CD4-positive, alpha-beta T cell (primary cell): ENCODE data around the gene GALNT14. TPM values are rescaled to one million over a fixed set of nuclear protein-coding genes. Genes with fewer than 3 reads are reported as not detected.

Experiments used
- ATAC-seq: fragments of 200-7000 bp; cut with Tn5 transposase; one replicate; pipeline ENCODE4 v1.10.0; 2022; ENCODE audit warnings: mild to moderate bottlenecking; ENCODE audit not compliant: poor library complexity
- CTCF ChIA-PET: fragments of 350-600 bp; sonication (Branson Sonifier 250); formaldehyde crosslinking; loops from one replicate; lab custom pipeline; 2021; ENCODE audit warnings: antibody characterized with exemption, inconsistent platforms; lab: Charles Lee
- POLR2A ChIA-PET: fragments of 350-600 bp; sonication (Branson Sonifier 250); formaldehyde crosslinking; loops from one replicate; lab custom pipeline; 2021; ENCODE audit warnings: antibody characterized with exemption, inconsistent platforms; lab: Charles Lee
- DNase-seq, 14 experiments: peaks; one replicate each; pipeline ENCODE4 v3.0.0-alpha.2; 2013 to 2020; ENCODE audit warnings: mixed read lengths in 2 of 14
- H3K27ac ChIP-seq, 2 donors: one replicate each; pipeline versions ENCODE4 v1.5.1 to v1.7.0; 2013; ENCODE audit warnings: low read length in 2 of 2, low read depth in 1 of 2, mild to moderate bottlenecking in 1 of 2
- H3K27me3 ChIP-seq, 2 experiments: 1 replicate in 1 of 2; 2 replicates in 1 of 2; pipeline versions ENCODE4 v1.6.1 to v1.7.0; 2013; ENCODE audit warnings: low read length in 2 of 2, control low read depth in 1 of 2, mild to moderate bottlenecking in 1 of 2, moderate library complexity in 1 of 2; ENCODE audit not compliant: insufficient read depth in 2 of 2, control insufficient read depth in 1 of 2
- H3K36me3 ChIP-seq: one replicate; pipeline ENCODE4 v1.6.1; 2013; ENCODE audit warnings: low read length, control low read depth; ENCODE audit not compliant: insufficient read depth
- H3K4me1 ChIP-seq: one replicate; pipeline ENCODE4 v1.6.1; 2013; ENCODE audit warnings: low read length, control low read depth; ENCODE audit not compliant: insufficient read depth
- H3K4me3 ChIP-seq: one replicate; pipeline ENCODE4 v1.5.1; 2013; ENCODE audit warnings: mild to moderate bottlenecking, low read length, moderate library complexity
- H3K9me3 ChIP-seq, 2 experiments: 1 replicate in 1 of 2; 2 replicates in 1 of 2; pipeline versions ENCODE4 v1.6.1 to v1.7.0; 2013; ENCODE audit warnings: low read length in 2 of 2, mild to moderate bottlenecking in 2 of 2, control low read depth in 1 of 2, moderate library complexity in 1 of 2; ENCODE audit not compliant: control insufficient read depth in 1 of 2, insufficient read depth in 1 of 2
- H3K27ac Mint-ChIP-seq: one replicate; pipeline ENCODE4 v1.8.0; 2020; ENCODE audit warnings: mixed read lengths
- H3K27me3 Mint-ChIP-seq: one replicate; pipeline ENCODE4 v1.8.0; 2021; ENCODE audit warnings: mixed read lengths
- H3K36me3 Mint-ChIP-seq: one replicate; pipeline ENCODE4 v1.8.0; 2021; ENCODE audit warnings: low read depth, mixed read lengths
- H3K4me1 Mint-ChIP-seq: one replicate; pipeline ENCODE4 v1.8.0; 2021; ENCODE audit warnings: low read depth, mixed read lengths
- H3K4me3 Mint-ChIP-seq: one replicate; pipeline ENCODE4 v1.8.0; 2020; ENCODE audit warnings: mild to moderate bottlenecking, mixed read lengths
- H3K9me3 Mint-ChIP-seq: one replicate; pipeline ENCODE4 v1.8.0; 2020; ENCODE audit warnings: mixed read lengths
- intact Hi-C, 2 experiments: fragments of 100-400 bp; cut with DNase I in 1 of 2; cut with micrococcal nuclease in 1 of 2; formaldehyde crosslinking; loops; one replicate each; pipeline versions ENCODE4 v1.15.1 to v1.9.0; 2023 to 2025; cut with DNase I, micrococcal nuclease
- total RNA-seq, 174 experiments: library from RNA in 2 of 174; stranded (reverse) in 2 of 174; gene quantifications; one replicate each; pipeline ENCODE4 v1.2.3 and lab custom pipeline; 2021 to 2026
- TF ChIP-seq, protein P1 (sequence below): fragments of 200-600 bp; IDR thresholded peaks from one replicate; pipeline ENCODE4 v1.8.0; 2022; ENCODE audit warnings: antibody characterized with exemption, mild to moderate bottlenecking

Gene GALNT14
- total RNA-seq, 2 experiments from 2014 or later, result not detected

DNA sequence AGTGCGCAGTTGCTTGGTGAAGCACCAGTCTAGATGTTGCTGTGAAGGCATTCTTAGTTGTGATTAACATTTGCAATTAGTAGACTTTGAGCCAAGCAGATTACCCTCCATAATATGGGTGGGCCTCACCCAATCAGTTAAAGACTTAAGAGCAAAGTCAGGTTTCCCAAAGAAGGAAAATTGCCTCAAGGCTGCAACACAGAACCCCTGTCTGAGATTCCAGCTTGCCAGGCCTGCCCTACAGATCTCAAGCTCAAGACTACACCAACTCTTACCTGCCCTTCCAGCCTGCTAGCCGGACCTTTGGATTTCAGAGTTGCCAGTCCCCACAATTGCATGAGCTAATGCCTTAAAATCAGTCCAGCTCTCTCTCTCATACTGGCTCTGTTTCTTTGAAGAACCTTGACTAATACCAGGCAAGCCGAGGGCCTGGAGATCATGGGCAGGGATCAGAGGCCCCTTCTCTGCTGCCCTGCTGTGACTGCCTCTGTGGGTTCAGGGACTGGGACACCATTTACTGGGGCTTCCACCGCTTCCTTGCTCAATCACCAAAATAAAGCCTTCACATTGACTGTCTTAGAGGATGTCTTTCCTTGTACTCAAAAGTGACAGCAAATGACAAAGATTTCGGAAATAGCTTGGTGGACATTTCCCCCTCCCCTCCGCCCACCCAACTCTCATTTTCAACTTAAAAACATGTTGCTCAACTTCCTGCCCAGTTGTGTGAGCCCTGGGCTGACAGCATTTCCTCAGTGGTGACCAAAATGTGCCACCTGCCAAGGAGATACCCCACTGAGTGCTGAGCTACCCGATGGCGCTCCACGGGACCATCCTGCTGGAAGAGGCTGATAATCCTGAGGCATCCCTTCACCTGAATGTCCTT, 86.7 kb downstream of the GALNT14 start:
- TF ChIP-seq, protein P1, sequence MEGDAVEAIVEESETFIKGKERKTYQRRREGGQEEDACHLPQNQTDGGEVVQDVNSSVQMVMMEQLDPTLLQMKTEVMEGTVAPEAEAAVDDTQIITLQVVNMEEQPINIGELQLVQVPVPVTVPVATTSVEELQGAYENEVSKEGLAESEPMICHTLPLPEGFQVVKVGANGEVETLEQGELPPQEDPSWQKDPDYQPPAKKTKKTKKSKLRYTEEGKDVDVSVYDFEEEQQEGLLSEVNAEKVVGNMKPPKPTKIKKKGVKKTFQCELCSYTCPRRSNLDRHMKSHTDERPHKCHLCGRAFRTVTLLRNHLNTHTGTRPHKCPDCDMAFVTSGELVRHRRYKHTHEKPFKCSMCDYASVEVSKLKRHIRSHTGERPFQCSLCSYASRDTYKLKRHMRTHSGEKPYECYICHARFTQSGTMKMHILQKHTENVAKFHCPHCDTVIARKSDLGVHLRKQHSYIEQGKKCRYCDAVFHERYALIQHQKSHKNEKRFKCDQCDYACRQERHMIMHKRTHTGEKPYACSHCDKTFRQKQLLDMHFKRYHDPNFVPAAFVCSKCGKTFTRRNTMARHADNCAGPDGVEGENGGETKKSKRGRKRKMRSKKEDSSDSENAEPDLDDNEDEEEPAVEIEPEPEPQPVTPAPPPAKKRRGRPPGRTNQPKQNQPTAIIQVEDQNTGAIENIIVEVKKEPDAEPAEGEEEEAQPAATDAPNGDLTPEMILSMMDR, result no peak
- no peak overlapping the region for H3K4me3 Mint-ChIP-seq
- no peaks in the 10 kb centered on the region for H3K9me3 ChIP-seq
- H3K4me1 Mint-ChIP-seq, result no peaks in the 10 kb centered on the region
- ATAC-seq (no peak), DNase-seq (no peak)
- intact Hi-C loops, result no loop called here
- H3K4me1 ChIP-seq, result no peaks in the 10 kb centered on the region
- H3K36me3 ChIP-seq, result no peaks in the 10 kb centered on the region
- ChIA-PET POLR2A (no interaction called here), CTCF (no interaction called here)
- H3K36me3 Mint-ChIP-seq, result no peaks in the 10 kb centered on the region
- H3K27ac Mint-ChIP-seq, result no peak overlapping the region
- no peak overlapping the region for H3K4me3 ChIP-seq
- peaks cover 0 to 2% of the 10 kb centered on the region in 2 experiments for H3K27me3 ChIP-seq
- H3K27me3 Mint-ChIP-seq, result peaks cover 5% of the 10 kb centered on the region
- H3K9me3 Mint-ChIP-seq, result no peaks in the 10 kb centered on the region
- no peak overlapping the region for H3K27ac ChIP-seq

DNA sequence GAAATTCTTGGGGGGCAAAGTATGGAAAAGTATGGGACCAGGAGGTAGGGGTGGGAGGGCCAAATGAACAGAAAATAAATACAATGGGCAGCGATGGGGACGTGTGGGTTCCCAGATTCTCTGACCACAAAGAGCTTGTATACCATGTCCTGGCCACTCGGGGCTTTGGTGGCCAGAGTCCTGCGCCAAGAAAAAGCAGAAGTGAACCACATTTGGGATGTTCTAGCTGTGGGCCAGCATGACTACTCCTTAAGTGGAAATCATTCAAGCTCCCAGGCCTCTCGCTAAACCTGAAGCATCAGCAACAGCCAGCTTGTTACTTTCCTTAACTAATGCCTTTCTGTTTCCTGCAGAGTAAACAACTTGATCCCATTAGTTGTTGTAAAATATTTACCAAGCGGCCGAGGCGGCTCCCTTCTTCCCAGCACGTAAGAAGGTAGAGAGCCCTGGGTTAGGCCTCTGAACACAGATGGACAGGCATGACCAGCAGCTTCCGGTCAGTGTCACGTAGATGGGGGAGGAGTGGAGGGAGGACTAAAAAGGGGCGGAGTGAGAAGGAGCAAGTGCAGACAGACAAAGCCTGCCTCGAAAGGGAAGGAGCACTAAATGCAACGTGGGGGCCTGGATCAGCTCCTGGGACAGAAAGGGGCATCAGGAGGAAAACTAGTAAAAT, 88.2 kb downstream of the GALNT14 start:
- intact Hi-C loops, result no loop called here
- ChIA-PET POLR2A (no interaction called here), CTCF (no interaction called here)
- Histone ChIP-seq H3K9me3 (no peaks in the 10 kb centered on the region), H3K4me1 (no peaks in the 10 kb centered on the region), H3K4me3 (no peak overlapping the region), H3K36me3 (no peaks in the 10 kb centered on the region), H3K27me3 (peaks cover 0 to 2% of the 10 kb centered on the region in 2 experiments), H3K27ac (no peak overlapping the region)
- no peak for DNase-seq
- Mint-ChIP-seq H3K27me3 (peaks cover 5% of the 10 kb centered on the region), H3K36me3 (no peaks in the 10 kb centered on the region), H3K4me1 (no peaks in the 10 kb centered on the region), H3K4me3 (no peak overlapping the region), H3K9me3 (no peaks in the 10 kb centered on the region), H3K27ac (no peak overlapping the region)
- TF ChIP-seq, protein P1, result no peak
- ATAC-seq, result no peak

DNA sequence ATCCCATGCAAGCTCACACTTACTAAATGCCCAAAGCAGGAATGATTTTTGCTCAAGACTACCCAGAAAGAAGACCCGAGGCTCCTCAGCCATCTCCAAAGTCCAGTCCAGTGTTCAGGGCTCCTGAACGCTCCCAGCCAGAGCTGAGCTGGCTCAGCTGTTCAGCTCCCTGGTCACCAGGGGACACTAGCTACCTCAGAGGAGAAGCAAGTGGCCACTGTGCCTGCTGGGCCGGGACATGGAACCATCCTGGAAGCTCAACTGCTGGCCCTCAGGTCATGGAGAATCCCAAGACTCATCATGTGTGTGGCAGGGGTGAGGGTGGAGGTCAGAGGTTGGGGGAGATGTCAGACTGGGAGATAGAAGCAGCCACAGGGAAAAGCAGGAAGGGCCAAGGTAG, 89.0 kb downstream of the GALNT14 start:
- H3K27ac ChIP-seq, result no peak overlapping the region
- POLR2A ChIA-PET, result no interaction called here
- H3K27me3 Mint-ChIP-seq, result peaks cover 5% of the 10 kb centered on the region
- no peak overlapping the region for H3K4me3 Mint-ChIP-seq
- H3K36me3 Mint-ChIP-seq, result no peaks in the 10 kb centered on the region
- no peaks in the 10 kb centered on the region for H3K9me3 Mint-ChIP-seq
- H3K36me3 ChIP-seq, result no peaks in the 10 kb centered on the region
- no peak for DNase-seq
- CTCF ChIA-PET, result no interaction called here
- TF ChIP-seq, protein P1, result no peak
- no peaks in the 10 kb centered on the region for H3K4me1 Mint-ChIP-seq
- no peaks in the 10 kb centered on the region for H3K9me3 ChIP-seq
- intact Hi-C loops, result no loop called here
- H3K4me3 ChIP-seq, result no peak overlapping the region
- ATAC-seq, result no peak
- H3K4me1 ChIP-seq, result no peaks in the 10 kb centered on the region
- no peak overlapping the region for H3K27ac Mint-ChIP-seq
- peaks cover 0 to 2% of the 10 kb centered on the region in 2 experiments for H3K27me3 ChIP-seq
